Transverse colon (tissue), 4 donors: ENCODE measurements around the gene ATP9A. TPM values are rescaled to one million over a fixed set of nuclear protein-coding genes. Genes with fewer than 3 reads are reported as not detected.

Experiments used
- DNase-seq: peaks from one replicate; pipeline ENCODE4 v3.0.0-alpha.2; 2019
- H3K27ac ChIP-seq, 4 donors: fragments of 200-600 bp; sonication (generic); 2 replicates each; pipeline ENCODE4 v1.5.1; 2016 to 2018; ENCODE audit warnings: inconsistent platforms in 4 of 4
- H3K27me3 ChIP-seq: fragments of 200-600 bp; sonication (generic); 2 replicates; pipeline ENCODE4 v1.5.1; 2017; ENCODE audit warnings: inconsistent platforms
- H3K36me3 ChIP-seq, 4 donors: fragments of 200-600 bp; sonication (generic); 2 replicates each; pipeline ENCODE4 v1.5.1; 2017 to 2019; ENCODE audit warnings: inconsistent platforms in 4 of 4
- H3K4me1 ChIP-seq, 4 donors: fragments of 200-600 bp; sonication (generic); 2 replicates each; pipeline ENCODE4 v1.5.1; 2017 to 2020; ENCODE audit warnings: inconsistent platforms in 4 of 4
- H3K4me3 ChIP-seq, 4 donors: fragments of 200-600 bp; sonication (generic); 1 replicate in 1 of 4; 2 replicates in 3 of 4; pipeline versions ENCODE4 v1.5.1 to v1.6.1; 2017 to 2019; ENCODE audit warnings: inconsistent platforms in 4 of 4
- H3K9me3 ChIP-seq, 2 donors: fragments of 200-600 bp; sonication (generic); 2 replicates each; pipeline ENCODE4 v1.5.1; 2017 to 2019; ENCODE audit warnings: inconsistent platforms in 2 of 2
- CTCF ChIP-seq, 5 experiments: fragments of 200-600 bp in 3 of 5; fragments of 450-650 bp in 2 of 5; sonication (generic) in 3 of 5; IDR thresholded peaks; 1 replicate in 2 of 5; 2 replicates in 3 of 5; pipeline ENCODE4 v1.5.1; 2016 to 2017; ENCODE audit warnings: antibody characterized with exemption in 5 of 5, inconsistent platforms in 3 of 5, mild to moderate bottlenecking in 2 of 5, moderate library complexity in 1 of 5
- EP300 ChIP-seq: sonication (generic); formaldehyde crosslinking; IDR thresholded peaks from one replicate; pipeline ENCODE4 v1.6.1; 2017; ENCODE audit warnings: antibody characterized with exemption, low read depth
- POLR2A ChIP-seq: fragments of 450-650 bp; IDR thresholded peaks from one replicate; pipeline ENCODE4 v1.6.1; 2016; ENCODE audit warnings: antibody characterized with exemption, mild to moderate bottlenecking, moderate library complexity
- POLR2AphosphoS5 ChIP-seq, 3 donors: sonication (generic); formaldehyde crosslinking; IDR thresholded peaks; one replicate each; pipeline ENCODE4 v1.6.1; 2016; ENCODE audit warnings: antibody characterized with exemption in 3 of 3
- WGBS, 2 donors: methylation state at CpG; one replicate each; pipeline ENCODE4 v1.1.5; 2018; ENCODE audit warnings: low coverage in 1 of 2; 5-methylcytosine and 5-hydroxymethylcytosine counted together
- in situ Hi-C, 4 donors: fragments of 200-750 bp; cut with MboI; loops; one replicate each; pipeline versions ENCODE4 v1.15.0 to v1.15.1; 2017; ENCODE audit warnings: low sequenced_read_pairs in 3 of 4, low pct_ligation_motif_present in 1 of 4, low pct_unique_long_range_greater_than_20kb in 1 of 4
- intact Hi-C: fragments of 100-400 bp; cut with DNase I; formaldehyde crosslinking; loops from one replicate; pipeline ENCODE4 v1.15.1; 2023; ENCODE audit warnings: low total_unique reads
- total RNA-seq, 4 donors: library from RNA; depleted of rRNA; stranded (reverse); fragments of >200 nt; gene quantifications; one replicate each; pipeline ENCODE4 v1.1.0, GENCODE V29; 2016

ATP9A gene
- total RNA-seq, 4 donors from 2014 or later = 66.3 to 93.0 (median 78.9) TPM

GRCh38 chr20:51775241-51775640, 7.1 kb upstream of the ATP9A start:
- DNase-seq = no peak
- in situ Hi-C loops = loop anchor here in 1 of 4 donors (25.0 kb wide), 1 partner anchor 138 kb away; no protein-coding TSS in a partner anchor
- Histone ChIP-seq H3K27ac (no peak overlapping the region), H3K9me3 (peaks cover 9% of the 10 kb centered on the region in 2 donors), H3K27me3 (no peaks in the 10 kb centered on the region), H3K4me3 (no peak overlapping the region), H3K4me1 (no peaks in the 10 kb centered on the region), H3K36me3 (no peaks in the 10 kb centered on the region)
- WGBS, 2 donors = 72 to 73% methylated on average over 1 of the region's 1 CpG
- TF ChIP-seq POLR2A (no peak), CTCF (IDR thresholded peaks at IDR 0.05) (no peak), EP300 (no peak), POLR2AphosphoS5 (IDR thresholded peaks at IDR 0.05) (no peak)
- intact Hi-C loops = no loop called here

- no peaks in the 10 kb centered on the region for H3K27me3 ChIP-seq
- intact Hi-C loops (no loop called here), in situ Hi-C loops (no loop called here)
- H3K27ac ChIP-seq = no peak overlapping the region
- no peak for DNase-seq
- WGBS, 2 donors = 87% methylated on average over 4 of the region's 4 CpGs; no CpG with 5 or more reads in 1 of the 2 donors
- H3K4me3 ChIP-seq = no peak overlapping the region
- peaks cover 0 to 5% (median 2%) of the 10 kb centered on the region in 4 donors for H3K4me1 ChIP-seq
- no peak for TF ChIP-seq CTCF (IDR thresholded peaks at IDR 0.05)
- no peak for TF ChIP-seq EP300
- no peak for TF ChIP-seq POLR2AphosphoS5 (IDR thresholded peaks at IDR 0.05)
- TF ChIP-seq POLR2A = no peak
- no peaks in the 10 kb centered on the region for H3K36me3 ChIP-seq
- H3K9me3 ChIP-seq = no peaks in the 10 kb centered on the region
Measured at GRCh38 chr20:51772236-51772635, 4.0 kb upstream of the ATP9A start.

DNA sequence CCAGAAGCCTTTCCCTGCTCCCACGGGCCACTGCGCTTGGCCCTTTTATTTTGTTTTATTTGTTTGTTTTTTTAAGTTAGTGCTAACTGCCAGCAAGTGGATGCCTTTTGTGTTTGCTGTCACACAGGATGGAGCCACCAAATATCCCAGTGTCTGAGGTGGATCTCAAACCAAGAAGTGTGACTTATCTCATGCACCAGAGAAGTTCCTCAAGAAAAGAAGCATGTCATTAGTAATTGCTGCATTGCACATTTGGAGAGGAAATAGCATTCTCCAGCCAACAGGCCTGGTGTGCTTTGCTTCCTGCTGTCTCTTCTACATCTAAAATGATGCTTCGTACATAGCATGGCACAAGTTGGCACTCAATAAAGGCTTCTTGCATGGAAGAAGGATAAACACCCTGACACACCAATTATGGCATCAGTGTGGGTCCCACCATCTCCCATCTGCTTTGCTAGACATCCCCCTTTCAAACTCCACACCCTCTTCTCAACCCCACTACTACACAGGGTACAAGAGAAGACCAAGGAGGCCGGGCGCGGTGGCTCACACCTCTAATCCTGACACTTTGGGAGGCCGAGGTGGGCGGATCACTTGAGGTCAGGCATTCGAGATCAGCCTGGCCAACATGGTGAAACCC, 1.9 kb upstream of the ATP9A start:
- TF ChIP-seq POLR2A (no peak), POLR2AphosphoS5 (IDR thresholded peaks at IDR 0.05) (no peak), EP300 (no peak), CTCF (IDR thresholded peaks at IDR 0.05) (no peak)
- Histone ChIP-seq H3K27me3 (no peaks in the 10 kb centered on the region), H3K36me3 (no peaks in the 10 kb centered on the region), H3K4me1 (peaks cover 0 to 19% (median 9%) of the 10 kb centered on the region in 4 donors), H3K4me3 (no peak overlapping the region), H3K27ac (no peak overlapping the region), H3K9me3 (no peaks in the 10 kb centered on the region)
- in situ Hi-C loops = no loop called here
- no peak for DNase-seq
- intact Hi-C loops = no loop called here
- 82 to 88% methylated on average over 3 to 9 of the region's 9 CpGs for WGBS, 2 donors

GRCh38 chr20:51768759-51769517, 748 bp upstream of the ATP9A start:
- no peak overlapping the region for H3K27ac ChIP-seq
- TF ChIP-seq POLR2AphosphoS5 (IDR thresholded peaks at IDR 0.05) (no peak), POLR2A (no peak)
- in situ Hi-C loops (no loop called here), intact Hi-C loops (no loop called here)
- H3K27me3 ChIP-seq = no peaks in the 10 kb centered on the region
- H3K4me1 ChIP-seq = peaks cover 0 to 19% (median 9%) of the 10 kb centered on the region in 4 donors
- WGBS, 2 donors = 34 to 50% methylated on average over 1 to 14 of the region's 16 CpGs
- H3K36me3 ChIP-seq = no peaks in the 10 kb centered on the region
- no peak overlapping the region for H3K4me3 ChIP-seq
- H3K9me3 ChIP-seq = no peaks in the 10 kb centered on the region
- DNase-seq = no peak
